Heart left ventricle (tissue), 16 donors: ENCODE results near the gene LARP4B. TPM values are rescaled to one million over a fixed set of nuclear protein-coding genes. Genes with fewer than 3 reads are reported as not detected.
A peak's percentile ranks its signal among the peaks of the same experiment; 100 is the strongest.

Experiments
- ATAC-seq, 4 donors: fragments of 200-7000 bp; cut with Tn5 transposase; one replicate each; pipeline ENCODE4 v1.9.1; 2020 to 2022; ENCODE audit warnings: moderate library complexity in 4 of 4, mild to moderate bottlenecking in 3 of 4, moderate number of reproducible peaks in 1 of 4
- DNase-seq, 5 donors: peaks; one replicate each; pipeline ENCODE4 v3.0.0-alpha.2; 2020
- H3K27ac ChIP-seq, 12 donors: fragments of 200-600 bp; sonication (generic) in 4 of 12; one replicate each; pipeline versions ENCODE4 v1.5.0 to v1.8.0; 2016 to 2022; ENCODE audit warnings: mild to moderate bottlenecking in 2 of 12
- H3K27me3 ChIP-seq, 9 donors: fragments of 200-600 bp; sonication (generic) in 2 of 9; one replicate each; pipeline versions ENCODE4 v1.5.1 to v1.8.0; 2016 to 2022; ENCODE audit warnings: mild to moderate bottlenecking in 3 of 9
- H3K36me3 ChIP-seq, 9 donors: fragments of 200-600 bp; sonication (generic) in 2 of 9; one replicate each; pipeline versions ENCODE4 v1.5.0 to v1.8.0; 2018 to 2022; ENCODE audit warnings: mild to moderate bottlenecking in 2 of 9
- H3K4me1 ChIP-seq, 12 donors: fragments of 200-600 bp; sonication (generic) in 4 of 12; one replicate each; pipeline versions ENCODE4 v1.5.0 to v1.8.0; 2016 to 2022; ENCODE audit warnings: mild to moderate bottlenecking in 3 of 12
- H3K4me3 ChIP-seq, 12 donors: fragments of 200-600 bp; sonication (generic) in 4 of 12; one replicate each; pipeline versions ENCODE4 v1.5.0 to v1.8.0; 2017 to 2022; ENCODE audit warnings: mild to moderate bottlenecking in 9 of 12, moderate library complexity in 4 of 12
- H3K9me3 ChIP-seq, 12 donors: fragments of 200-600 bp; sonication (generic) in 4 of 12; one replicate each; pipeline versions ENCODE4 v1.5.0 to v1.8.0; 2016 to 2022; ENCODE audit warnings: mild to moderate bottlenecking in 1 of 12
- POLR2A ChIP-seq, 2 donors: fragments of 450-650 bp; IDR thresholded peaks; one replicate each; pipeline ENCODE4 v1.6.1; 2017; ENCODE audit warnings: antibody characterized with exemption in 2 of 2, mild to moderate bottlenecking in 2 of 2, moderate library complexity in 2 of 2
- WGBS, 4 donors: extraction: QIAGEN DNeasy Blood & Tissue Kit in 2 of 4; methylation state at CpG; one replicate each; pipeline versions ENCODE4 v1.1.5 to v1.1.7; 2013 to 2018; 5-methylcytosine and 5-hydroxymethylcytosine counted together
- intact Hi-C, 10 donors: fragments of 100-400 bp; cut with DNase I; formaldehyde crosslinking; loops; one replicate each; pipeline versions ENCODE4 v1.11.1 to v1.14.2; 2022
- polyA plus RNA-seq, 2 donors: library from polyadenylated mRNA; stranded (reverse); fragments of 200-250 nt; gene quantifications; one replicate each; pipeline ENCODE4 v1.2.3, GENCODE V29; 2013
- total RNA-seq, 9 donors: library from RNA; depleted of rRNA in 2 of 9; stranded (reverse); fragments of >200 nt in 2 of 9; fragmentation: NEBNext Ultra II Directional in 3 of 9; extraction: Animal tissue kit (Norgen Biotek cat#: 25700) in 3 of 9; gene quantifications; one replicate each; pipeline versions ENCODE4 v1.1.0 to v1.2.4, GENCODE V29; 2016 to 2023
- TF ChIP-seq, protein P1 (sequence below), 12 donors: fragments of 200-600 bp; sonication (generic) in 4 of 12; IDR thresholded peaks; one replicate each; pipeline versions ENCODE4 v1.5.0 to v1.8.0; 2018 to 2022; ENCODE audit warnings: antibody characterized with exemption in 12 of 12, mild to moderate bottlenecking in 5 of 12
- donor health status: ischemic (EF 13 %, LVEDD 7.1; RV severe dilation, severe dysfunction).
- donor health status: healthy with polysubstance abuse.
- donor health status: DM: no; HTN: yes; CAD: no.
- donor health status: DM: no; HTN: no; CAD: no.
- donor health status: ischemic (EF 25% LVEDD 6.9; RV normal size, moderate dysfunction).
- donor health status: ischemic (EF 25% LVEDD 5.7; RV mildly dilated, moderate dysfunction).
- donor health status: healthy.
- donor health status: DM: yes; HTN: yes; CAD: no.
- donor health status: ischemic (EF 35%, LVEDD 5.7; RV mildly dilated, moderate dysfunction).
- donor health status: nonischemic (EF 11% LVEDD 7.7; RV severe dilation, severe dysfunction).
- donor health status: DM: yes; HTN: yes; CAD: no.
- donor health status: PGD.
- donor health status: ischemic (EF 29% LVEDD 5.4; RV normal size, mild dysfunction).
- donor health status: nonischemic (EF 23%, LVEDD 6.1; RV moderate dilation, normal function).

The LARP4B gene
- total and polyA plus RNA-seq, 11 donors = 20.1 to 81.1 (median 63.0) TPM

DNA sequence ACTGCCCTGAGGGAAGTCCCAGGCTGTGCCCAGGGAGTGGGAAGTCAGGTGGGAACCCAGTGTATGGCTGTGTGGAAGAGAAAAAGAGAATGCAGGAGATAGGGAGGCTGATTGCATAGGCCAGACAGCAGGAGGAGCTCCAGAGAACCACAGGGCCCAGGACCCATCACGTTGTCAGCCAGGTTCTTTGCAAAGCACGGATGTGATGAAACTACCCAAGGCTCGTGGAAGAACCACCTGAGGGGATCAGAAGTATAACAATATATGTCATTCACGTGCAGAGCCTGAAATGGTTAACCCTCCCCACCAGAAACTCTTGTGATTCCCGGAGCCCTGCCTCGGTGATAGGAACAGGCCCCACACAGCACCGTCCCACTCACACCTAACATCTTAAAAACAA, 83.6 kb downstream of the LARP4B start:
- Histone ChIP-seq H3K36me3 (peaks cover 0 to 33% (median 14%) of the 10 kb centered on the region in 9 donors), H3K9me3 (peaks cover 0 to 19% (median 6%) of the 10 kb centered on the region in 12 donors), H3K4me1 (peaks cover 0 to 45% (median 13%) of the 10 kb centered on the region in 12 donors), H3K4me3 (no peak overlapping the region), H3K27ac (no peak overlapping the region), H3K27me3 (no peaks in the 10 kb centered on the region)
- no peak for DNase-seq
- ATAC-seq = peak in 2 of 4 donors; percentile 41
- WGBS, 4 donors = 56 to 67% (median 61%) methylated on average over 7 of the region's 7 CpGs
- intact Hi-C loops = loop anchor here in 1 of 10 donors (10.0 kb wide), 1 partner anchor 137 kb away; the partner anchor contains the start of gene GTPBP4
- no peak for TF ChIP-seq POLR2A (IDR thresholded peaks at IDR 0.05)
- TF ChIP-seq, protein P1, sequence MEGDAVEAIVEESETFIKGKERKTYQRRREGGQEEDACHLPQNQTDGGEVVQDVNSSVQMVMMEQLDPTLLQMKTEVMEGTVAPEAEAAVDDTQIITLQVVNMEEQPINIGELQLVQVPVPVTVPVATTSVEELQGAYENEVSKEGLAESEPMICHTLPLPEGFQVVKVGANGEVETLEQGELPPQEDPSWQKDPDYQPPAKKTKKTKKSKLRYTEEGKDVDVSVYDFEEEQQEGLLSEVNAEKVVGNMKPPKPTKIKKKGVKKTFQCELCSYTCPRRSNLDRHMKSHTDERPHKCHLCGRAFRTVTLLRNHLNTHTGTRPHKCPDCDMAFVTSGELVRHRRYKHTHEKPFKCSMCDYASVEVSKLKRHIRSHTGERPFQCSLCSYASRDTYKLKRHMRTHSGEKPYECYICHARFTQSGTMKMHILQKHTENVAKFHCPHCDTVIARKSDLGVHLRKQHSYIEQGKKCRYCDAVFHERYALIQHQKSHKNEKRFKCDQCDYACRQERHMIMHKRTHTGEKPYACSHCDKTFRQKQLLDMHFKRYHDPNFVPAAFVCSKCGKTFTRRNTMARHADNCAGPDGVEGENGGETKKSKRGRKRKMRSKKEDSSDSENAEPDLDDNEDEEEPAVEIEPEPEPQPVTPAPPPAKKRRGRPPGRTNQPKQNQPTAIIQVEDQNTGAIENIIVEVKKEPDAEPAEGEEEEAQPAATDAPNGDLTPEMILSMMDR (IDR thresholded peaks at IDR 0.05) = peak in 1 of 12 donors; percentile 17

DNA sequence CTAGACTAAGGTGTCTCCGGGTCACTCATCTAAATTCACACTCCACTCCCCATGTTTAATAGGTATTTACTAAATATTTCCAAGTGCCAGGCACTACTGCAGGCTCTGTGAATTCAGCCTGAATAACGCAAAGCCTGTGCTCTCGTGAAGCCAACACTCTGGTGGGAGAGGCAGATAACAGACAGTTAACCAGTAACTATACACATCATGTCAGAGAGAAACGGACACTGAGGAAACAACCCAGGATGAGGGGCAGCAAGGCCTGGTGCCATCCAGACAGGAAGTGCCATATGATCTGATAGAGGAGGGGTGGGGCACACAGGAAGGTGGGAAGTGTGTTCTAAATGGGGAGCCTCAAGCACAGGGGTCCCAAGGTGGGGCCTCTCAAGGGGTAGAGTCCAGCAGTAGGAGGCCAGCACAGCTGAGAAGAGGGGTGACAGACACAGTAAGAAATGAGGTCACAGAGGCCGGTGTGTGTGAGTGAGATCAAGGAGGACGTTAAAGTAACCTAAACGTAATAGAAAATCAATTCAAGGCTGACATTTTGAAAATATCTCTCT, 85.3 kb downstream of the LARP4B start:
- Histone ChIP-seq H3K27ac (no peak overlapping the region), H3K36me3 (peaks cover 0 to 50% (median 31%) of the 10 kb centered on the region in 9 donors), H3K27me3 (no peaks in the 10 kb centered on the region), H3K9me3 (peaks cover 0 to 19% (median 6%) of the 10 kb centered on the region in 12 donors), H3K4me3 (no peak overlapping the region), H3K4me1 (peaks cover 0 to 33% (median 13%) of the 10 kb centered on the region in 12 donors)
- 75 to 78% (median 75%) methylated on average over 7 of the region's 7 CpGs for WGBS, 4 donors
- TF ChIP-seq, protein P1 (IDR thresholded peaks at IDR 0.05) = no peak
- no peak for TF ChIP-seq POLR2A (IDR thresholded peaks at IDR 0.05)
- intact Hi-C loops = loop anchor here in 1 of 10 donors (10.0 kb wide), 1 partner anchor 139 kb away; the partner anchor contains the start of gene GTPBP4
- peak in 1 of 4 donors; percentile 19 for ATAC-seq
- no peak for DNase-seq

DNA sequence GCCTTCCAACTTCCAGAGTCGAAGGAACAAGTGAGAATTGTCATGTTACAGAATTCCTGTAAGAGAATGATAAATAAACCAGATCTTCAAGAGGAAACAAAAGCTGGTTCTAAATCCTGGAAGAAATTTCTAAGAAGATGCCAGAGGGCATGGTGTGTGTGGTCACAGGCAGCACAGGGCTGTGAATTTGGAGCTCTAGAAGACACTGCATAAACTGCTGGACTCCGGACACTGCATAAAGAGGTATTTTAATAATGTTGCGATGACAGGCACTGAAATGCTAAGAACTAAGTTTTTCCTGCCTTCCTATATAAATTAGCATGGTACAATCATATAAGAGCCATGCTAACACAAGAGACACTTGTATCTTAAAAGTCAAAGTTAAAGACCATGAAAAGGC, 86.0 kb downstream of the LARP4B start:
- Histone ChIP-seq H3K4me3 (no peak overlapping the region), H3K27me3 (no peaks in the 10 kb centered on the region), H3K27ac (no peak overlapping the region), H3K9me3 (peaks cover 0 to 15% (median 6%) of the 10 kb centered on the region in 12 donors), H3K4me1 (peaks cover 0 to 33% (median 13%) of the 10 kb centered on the region in 12 donors), H3K36me3 (peaks cover 0 to 57% (median 37%) of the 10 kb centered on the region in 9 donors)
- TF ChIP-seq, protein P1 (IDR thresholded peaks at IDR 0.05) = no peak
- TF ChIP-seq POLR2A (IDR thresholded peaks at IDR 0.05) = no peak
- 69 to 80% (median 77%) methylated on average over 3 of the region's 3 CpGs for WGBS, 4 donors
- DNase-seq = no peak
- intact Hi-C loops = loop anchor here in 1 of 10 donors (10.0 kb wide), 1 partner anchor 139 kb away; the partner anchor contains the start of gene GTPBP4
- no peak for ATAC-seq

DNA sequence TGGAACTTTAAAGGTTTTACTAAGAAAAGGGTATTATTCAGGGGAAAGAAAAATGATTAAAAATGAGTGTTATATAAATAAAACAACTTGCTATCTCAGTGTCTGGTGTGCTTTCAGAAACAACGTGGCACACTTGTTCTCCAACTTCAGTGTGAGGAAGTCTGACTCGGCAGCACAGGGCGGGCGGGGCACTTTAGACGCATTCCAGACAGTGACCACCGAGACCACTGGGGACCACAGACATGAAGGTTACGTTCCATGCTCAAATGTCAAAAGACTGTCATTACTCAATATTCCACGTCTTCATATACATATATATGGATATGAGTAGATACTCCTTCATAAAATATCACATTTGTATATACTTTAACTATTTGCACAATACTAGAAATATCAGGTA, 87.0 kb downstream of the LARP4B start:
- Histone ChIP-seq H3K27ac (no peak overlapping the region), H3K9me3 (peaks cover 0 to 5% (median under 1%) of the 10 kb centered on the region in 12 donors), H3K4me1 (peaks cover 0 to 33% (median 13%) of the 10 kb centered on the region in 12 donors), H3K4me3 (no peak overlapping the region), H3K36me3 (peaks cover 0 to 67% (median 47%) of the 10 kb centered on the region in 9 donors), H3K27me3 (no peaks in the 10 kb centered on the region)
- intact Hi-C loops = loop anchor here in 1 of 10 donors (10.0 kb wide), 1 partner anchor 140 kb away; the partner anchor contains the start of gene GTPBP4
- DNase-seq = peak in 1 of 5 donors; percentile 40
- 50 to 64% (median 59%) methylated on average over 8 of the region's 8 CpGs for WGBS, 4 donors
- ATAC-seq = peak in 1 of 4 donors; percentile 47
- TF ChIP-seq POLR2A (IDR thresholded peaks at IDR 0.05) = no peak
- TF ChIP-seq, protein P1 (IDR thresholded peaks at IDR 0.05) = no peak
